GM06990 (cell line): ENCODE measurements around the gene TRIM39.

Source experiments
- DNase-seq: peaks from one replicate; pipeline ENCODE4 v3.0.0-alpha.2; 2011; ENCODE audit not compliant: insufficient read length; ENCODE audit errors: extremely low read depth
- H3K27me3 ChIP-seq: replicated peaks from 2 replicates; pipeline ENCODE4 v1.6.0; 2011; ENCODE audit warnings: low read length; ENCODE audit not compliant: control insufficient read depth, insufficient read depth
- H3K36me3 ChIP-seq: 2 replicates; pipeline ENCODE4 v1.5.1; 2011; ENCODE audit warnings: low read length; ENCODE audit not compliant: control insufficient read depth, insufficient read depth
- H3K4me3 ChIP-seq: replicated peaks from 2 replicates; pipeline ENCODE4 v1.5.1; 2011; ENCODE audit warnings: low read depth, mild to moderate bottlenecking, control low read depth, low read length
- TF ChIP-seq, protein P1 (sequence below): IDR thresholded peaks from 2 replicates; pipeline ENCODE4 v1.5.1; 2011; ENCODE audit warnings: low read length, control low read depth, mild to moderate bottlenecking, inconsistent platforms; ENCODE audit not compliant: insufficient read depth, poor library complexity, severe bottlenecking

TRIM39 gene

DNA sequence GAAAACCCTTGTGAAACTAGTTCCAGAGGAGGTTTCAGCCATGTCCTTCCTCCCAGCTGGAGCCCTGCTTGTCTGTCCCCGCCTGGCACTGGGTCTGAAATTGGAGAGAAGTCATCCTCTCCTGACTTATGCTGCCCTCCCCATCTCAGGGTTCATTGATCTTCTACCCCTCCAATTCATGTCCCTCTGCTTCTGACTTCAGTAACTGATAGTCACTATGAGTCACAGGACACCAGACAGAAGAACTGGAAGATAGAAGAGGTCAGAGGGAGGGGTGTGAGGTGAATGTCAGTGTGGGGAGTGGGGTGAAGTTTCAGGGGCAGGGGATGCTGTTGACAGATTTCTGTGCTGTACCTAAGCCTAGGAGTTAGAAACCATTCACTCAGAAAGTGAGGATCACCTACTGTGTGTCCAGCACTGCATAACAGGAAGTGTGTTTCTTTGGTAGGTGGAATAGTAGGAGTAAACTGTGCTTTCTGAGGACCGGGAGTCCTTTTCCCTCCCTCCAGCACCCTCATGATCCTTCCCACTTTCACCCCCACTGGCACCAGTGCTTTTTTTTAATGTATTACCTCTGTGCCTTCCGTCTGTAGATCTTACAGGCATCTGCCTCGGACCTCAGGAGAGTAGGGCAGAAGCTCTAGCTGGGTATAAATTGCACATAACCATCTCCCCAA, 17.6 kb downstream of the TRIM39 start:
- no peak overlapping the region for H3K4me3 ChIP-seq
- DNase-seq = no peak
- no peaks in the 10 kb centered on the region for H3K27me3 ChIP-seq
- TF ChIP-seq, protein P1, sequence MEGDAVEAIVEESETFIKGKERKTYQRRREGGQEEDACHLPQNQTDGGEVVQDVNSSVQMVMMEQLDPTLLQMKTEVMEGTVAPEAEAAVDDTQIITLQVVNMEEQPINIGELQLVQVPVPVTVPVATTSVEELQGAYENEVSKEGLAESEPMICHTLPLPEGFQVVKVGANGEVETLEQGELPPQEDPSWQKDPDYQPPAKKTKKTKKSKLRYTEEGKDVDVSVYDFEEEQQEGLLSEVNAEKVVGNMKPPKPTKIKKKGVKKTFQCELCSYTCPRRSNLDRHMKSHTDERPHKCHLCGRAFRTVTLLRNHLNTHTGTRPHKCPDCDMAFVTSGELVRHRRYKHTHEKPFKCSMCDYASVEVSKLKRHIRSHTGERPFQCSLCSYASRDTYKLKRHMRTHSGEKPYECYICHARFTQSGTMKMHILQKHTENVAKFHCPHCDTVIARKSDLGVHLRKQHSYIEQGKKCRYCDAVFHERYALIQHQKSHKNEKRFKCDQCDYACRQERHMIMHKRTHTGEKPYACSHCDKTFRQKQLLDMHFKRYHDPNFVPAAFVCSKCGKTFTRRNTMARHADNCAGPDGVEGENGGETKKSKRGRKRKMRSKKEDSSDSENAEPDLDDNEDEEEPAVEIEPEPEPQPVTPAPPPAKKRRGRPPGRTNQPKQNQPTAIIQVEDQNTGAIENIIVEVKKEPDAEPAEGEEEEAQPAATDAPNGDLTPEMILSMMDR = no peak
- H3K36me3 ChIP-seq = peaks cover 8% of the 10 kb centered on the region

DNA sequence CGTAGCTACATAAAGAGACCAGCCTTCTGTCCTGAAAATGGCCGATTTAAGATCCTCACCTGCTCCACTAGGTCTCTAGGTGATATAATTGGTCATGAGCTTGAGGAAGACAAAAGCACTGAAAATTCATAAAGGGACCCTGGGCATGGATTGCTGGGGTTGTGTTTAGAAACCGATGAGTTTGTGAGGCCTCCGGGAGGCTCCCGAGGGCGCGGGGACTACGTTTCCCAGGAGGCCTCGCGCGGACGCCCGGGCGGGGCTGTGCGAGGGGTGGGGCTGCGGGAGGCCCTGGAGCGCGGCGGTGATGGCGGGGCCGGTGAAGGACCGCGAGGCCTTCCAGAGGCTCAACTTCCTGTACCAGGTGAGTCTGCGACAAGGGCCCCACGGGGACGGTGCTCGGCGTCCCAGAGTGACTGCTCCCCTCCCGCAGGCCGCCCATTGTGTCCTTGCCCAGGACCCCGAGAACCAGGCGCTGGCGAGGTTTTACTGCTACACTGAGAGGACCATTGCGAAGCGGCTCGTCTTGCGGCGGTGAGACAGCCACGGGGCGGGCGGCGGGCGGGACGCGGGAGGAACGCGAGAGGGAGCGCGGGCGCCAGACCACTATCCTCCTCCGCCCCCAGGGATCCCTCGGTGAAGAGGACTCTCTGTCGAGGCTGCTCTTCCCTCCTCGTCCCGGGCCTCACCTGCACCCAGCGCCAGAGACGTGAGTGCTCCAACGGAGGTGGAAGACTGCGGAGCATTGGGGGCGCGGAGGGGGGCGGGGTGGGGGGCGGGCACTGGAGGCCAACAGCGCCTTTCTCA, 18.3 kb downstream of the TRIM39 start, which contains the start of gene RPP21:
TSS of gene RPP21 (plus strand) at position 289 of the 804 bp plus-strand sequence. CDS start at position 305, 16 bp downstream.
- Histone ChIP-seq H3K27me3 (no peaks in the 10 kb centered on the region), H3K4me3 (peak within 1 kb of the TSS; percentile 73)

DNA sequence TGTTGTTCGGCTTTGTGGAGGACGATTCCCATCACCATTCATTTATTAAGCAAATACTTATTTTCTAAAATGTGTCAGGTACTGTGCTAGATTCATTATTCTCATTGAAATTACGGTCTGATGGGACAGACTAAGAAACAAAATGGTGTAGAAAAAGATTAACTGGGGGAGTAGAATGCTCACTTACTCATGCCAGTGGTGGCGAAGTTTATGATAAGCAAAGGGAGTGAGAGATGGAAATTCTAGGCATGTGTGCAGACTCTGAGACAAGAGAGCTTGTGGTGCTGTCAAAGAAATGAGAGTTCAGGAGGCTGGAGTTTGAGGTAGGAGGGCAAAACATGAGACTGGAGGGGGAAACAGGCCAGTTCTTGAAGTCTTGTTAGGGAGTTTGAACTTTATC, 19.1 kb downstream of the TRIM39 start:
- Histone ChIP-seq H3K27me3 (no peaks in the 10 kb centered on the region), H3K36me3 (peaks cover 8% of the 10 kb centered on the region), H3K4me3 (peak overlapping the region; percentile 73)
- no peak for DNase-seq
- TF ChIP-seq, protein P1 = no peak

More for the DNA sequence above, 18.3 kb downstream of the TRIM39 start, which contains the start of gene RPP21:
- TF ChIP-seq, protein P1 = no peak
- DNase-seq = peak; percentile 90
- H3K36me3 ChIP-seq = peaks cover 8% of the 10 kb centered on the region

DNA sequence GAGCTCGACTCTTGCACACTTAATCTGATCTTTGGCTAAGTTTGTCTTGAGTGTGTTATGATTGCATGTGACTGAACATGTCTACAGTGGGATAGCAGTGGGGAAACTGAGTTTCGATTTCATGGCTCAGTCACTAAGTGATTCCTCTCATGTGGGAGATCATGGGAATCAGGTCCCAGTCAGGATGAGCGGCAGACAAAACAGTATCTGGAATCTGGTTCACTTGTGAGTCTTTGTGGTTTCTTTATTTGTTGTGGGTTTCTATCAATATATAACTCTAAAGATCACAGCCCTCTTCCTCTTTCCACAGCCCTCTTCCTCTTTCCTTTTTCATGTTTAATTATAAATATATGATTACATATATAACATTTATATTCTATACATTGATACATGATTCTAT, 22.2 kb downstream of the TRIM39 start:
- Histone ChIP-seq H3K36me3 (no peaks in the 10 kb centered on the region), H3K4me3 (no peak overlapping the region), H3K27me3 (no peaks in the 10 kb centered on the region)
- TF ChIP-seq, protein P1 = no peak
- DNase-seq = no peak

DNA sequence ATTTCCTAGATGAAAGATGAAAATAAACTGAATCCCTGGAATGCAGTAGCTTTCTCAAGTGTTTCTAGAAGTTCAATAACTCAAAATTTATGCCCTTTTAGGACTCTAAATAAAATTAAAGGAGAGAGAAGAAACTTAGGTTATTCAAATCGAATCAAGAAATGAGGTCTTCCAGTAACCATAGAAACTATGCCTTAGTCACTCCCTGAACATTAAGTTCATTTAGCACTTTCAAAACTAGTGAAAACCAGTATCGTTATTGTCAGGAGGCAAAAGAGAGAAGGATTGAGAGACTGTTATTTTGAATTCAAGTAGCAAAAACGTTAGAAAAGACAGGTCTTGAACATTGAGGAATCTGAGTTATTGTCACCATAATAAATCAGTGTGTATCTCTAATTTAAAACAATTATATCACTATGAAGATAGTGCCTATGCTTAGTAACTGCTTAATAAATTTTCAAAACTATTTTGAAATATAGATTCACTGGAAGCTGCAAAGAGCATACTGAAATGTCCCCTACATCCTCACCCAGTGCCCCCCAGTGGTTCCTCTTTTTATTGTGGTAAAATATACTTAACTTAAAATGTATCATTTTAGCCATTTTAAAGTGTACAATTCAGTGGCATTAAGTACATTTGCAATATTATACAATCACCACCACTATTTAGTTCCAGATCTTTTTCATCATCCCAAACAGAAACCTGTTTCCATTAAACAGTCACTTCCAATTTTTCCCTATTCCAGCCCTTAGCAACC, 22.9 kb downstream of the TRIM39 start:
- H3K36me3 ChIP-seq = no peaks in the 10 kb centered on the region
- TF ChIP-seq, protein P1 = no peak
- H3K4me3 ChIP-seq = no peak overlapping the region
- no peaks in the 10 kb centered on the region for H3K27me3 ChIP-seq
- no peak for DNase-seq
